ENCODE data around the gene GPX4.

GRCh38 chr19:1070576-1070930 is 33.2 kb upstream of the GPX4 start:
- no peak for TF ChIP-seq POLR2A (IDR thresholded peaks at IDR 0.05)
- TF ChIP-seq, protein P1, sequence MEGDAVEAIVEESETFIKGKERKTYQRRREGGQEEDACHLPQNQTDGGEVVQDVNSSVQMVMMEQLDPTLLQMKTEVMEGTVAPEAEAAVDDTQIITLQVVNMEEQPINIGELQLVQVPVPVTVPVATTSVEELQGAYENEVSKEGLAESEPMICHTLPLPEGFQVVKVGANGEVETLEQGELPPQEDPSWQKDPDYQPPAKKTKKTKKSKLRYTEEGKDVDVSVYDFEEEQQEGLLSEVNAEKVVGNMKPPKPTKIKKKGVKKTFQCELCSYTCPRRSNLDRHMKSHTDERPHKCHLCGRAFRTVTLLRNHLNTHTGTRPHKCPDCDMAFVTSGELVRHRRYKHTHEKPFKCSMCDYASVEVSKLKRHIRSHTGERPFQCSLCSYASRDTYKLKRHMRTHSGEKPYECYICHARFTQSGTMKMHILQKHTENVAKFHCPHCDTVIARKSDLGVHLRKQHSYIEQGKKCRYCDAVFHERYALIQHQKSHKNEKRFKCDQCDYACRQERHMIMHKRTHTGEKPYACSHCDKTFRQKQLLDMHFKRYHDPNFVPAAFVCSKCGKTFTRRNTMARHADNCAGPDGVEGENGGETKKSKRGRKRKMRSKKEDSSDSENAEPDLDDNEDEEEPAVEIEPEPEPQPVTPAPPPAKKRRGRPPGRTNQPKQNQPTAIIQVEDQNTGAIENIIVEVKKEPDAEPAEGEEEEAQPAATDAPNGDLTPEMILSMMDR (IDR thresholded peaks at IDR 0.05 in 4 of 5, conservative IDR thresholded peaks at IDR 0.05 in 1 of 5), result no peak
